Cortex of kidney (tissue), 1 donor: ENCODE results near the gene FGF7.
"Not testable (repeated sequence)": the region's sequence is repeated elsewhere in the genome, so short reads cannot be mapped to it uniquely, and the experiment has no call there.

Source experiments
- DNase-seq: peaks from one replicate; lab custom pipeline; 2025; lab: John Stamatoyannopoulos, UW

FGF7 gene

DNA sequence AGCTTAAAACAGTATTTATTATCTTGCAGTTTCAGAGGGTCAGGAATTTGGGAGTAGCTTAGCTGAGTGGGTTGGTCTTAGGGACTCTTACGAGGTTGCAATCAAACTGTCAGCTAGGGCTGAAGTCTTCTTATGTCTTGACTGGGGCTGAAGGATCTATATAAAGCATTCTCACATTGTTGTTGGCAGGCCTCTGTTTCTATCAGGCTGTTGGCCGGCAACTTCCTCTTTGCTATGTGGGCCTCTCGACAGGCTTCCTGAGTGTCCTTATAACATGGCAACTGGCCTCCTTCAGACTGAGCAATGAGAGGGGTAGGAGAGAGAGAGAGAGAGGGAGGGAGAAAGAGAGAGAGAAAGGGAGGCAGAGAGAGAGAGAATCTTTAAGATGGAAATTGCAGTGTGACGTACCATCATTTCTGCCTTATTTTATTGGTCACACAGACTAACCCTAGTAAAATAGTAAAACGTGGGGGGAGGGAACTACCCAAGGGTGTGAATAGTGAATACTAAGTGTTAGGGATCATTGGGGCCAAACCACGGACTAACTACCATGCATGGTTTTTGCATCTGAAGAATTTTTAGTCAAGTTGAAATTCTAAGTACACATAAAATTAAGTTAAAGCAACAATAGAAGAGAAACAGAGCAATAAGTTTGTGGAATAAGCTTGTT is 16.1 kb downstream of the FGF7 start:
- no peak for DNase-seq

DNA sequence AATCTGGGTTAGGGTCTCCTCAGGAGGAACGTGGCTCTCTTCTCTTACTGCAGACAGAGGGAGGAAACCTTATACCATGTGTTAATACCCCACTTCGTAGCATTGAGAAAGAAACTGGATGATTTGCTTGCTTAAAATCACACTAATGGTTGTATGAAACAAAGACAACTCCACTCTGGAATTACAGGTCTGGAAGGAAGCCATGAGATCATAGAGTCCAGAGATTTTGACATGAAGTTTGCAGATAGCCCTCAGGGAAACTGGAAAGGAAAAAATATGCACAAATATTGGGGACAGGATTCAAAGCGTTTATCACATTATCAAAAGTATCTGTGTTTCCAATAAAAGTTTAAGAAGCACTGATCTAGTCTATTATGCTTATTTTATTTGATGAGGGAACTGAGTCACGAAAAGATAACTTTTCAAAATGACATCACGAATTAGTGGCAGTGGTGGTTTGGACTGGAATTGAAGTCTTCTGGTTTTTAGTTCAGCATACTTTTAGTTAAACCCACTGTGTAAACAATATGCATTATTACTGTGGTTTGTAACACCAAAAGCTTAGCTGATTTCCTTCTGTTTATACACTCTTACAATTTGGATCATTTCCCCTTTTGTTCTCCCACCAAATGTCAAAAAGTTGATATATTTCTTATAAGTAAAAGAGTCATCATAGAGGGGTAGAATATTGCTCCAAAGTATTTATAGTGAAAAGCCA is 16.8 kb downstream of the FGF7 start:
- DNase-seq: no peak

DNA sequence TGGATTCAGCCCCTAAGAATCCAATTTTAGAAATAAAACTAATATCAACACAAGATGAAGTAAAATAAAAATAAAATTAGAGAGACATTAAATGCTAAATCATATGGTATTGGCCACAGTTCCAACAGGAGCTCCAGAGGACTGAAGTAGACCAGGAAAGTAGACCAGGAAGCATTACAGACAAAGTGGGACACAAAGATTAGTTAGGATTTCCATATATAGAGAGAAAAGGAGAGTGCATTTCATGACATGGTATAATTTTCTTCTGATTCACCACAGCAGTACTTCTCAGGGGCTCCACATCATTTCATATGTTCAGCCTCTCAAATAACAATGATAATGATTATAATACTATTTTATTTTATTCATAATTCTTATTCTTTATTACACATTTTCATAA is 18.3 kb downstream of the FGF7 start:
- DNase-seq: no peak

DNA sequence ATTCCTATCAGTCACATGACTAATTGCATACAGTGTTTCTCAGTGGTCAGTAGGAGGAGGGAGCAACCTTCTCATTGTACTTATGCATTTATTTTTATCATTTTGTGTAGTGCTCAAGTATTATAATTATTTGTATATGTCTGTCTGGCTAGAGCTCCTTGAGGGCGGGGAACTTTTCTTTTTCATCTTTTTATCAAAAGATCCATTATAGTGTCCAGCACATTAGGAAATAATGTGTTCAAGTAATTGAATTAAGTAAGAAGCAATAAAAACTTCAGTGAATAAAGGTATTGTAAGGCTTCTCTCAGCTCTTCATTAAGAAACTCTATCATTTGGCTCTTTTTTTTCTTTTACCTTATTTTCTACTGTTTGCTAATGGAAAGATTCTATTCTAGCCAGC is 18.8 kb downstream of the FGF7 start:
- DNase-seq: no peak

DNA sequence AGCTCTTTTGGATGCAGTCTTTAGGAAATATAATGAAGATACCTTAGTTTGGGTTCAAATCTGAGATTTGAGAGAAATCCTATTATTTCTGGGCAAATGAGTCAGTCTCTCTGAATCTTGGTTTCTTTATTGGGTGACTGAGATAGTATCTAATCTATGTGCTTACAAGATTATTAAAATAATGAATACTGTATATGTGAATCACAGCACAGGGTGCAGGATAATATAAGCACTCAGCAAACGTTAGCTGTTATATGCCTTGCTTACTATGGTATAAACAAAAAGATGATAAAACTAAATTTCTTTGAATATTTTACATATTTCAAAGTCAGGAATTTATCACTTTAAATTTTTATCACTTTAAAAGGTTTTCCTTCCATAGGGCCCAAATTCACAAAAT is 29.6 kb downstream of the FGF7 start:
- DNase-seq: no peak

DNA sequence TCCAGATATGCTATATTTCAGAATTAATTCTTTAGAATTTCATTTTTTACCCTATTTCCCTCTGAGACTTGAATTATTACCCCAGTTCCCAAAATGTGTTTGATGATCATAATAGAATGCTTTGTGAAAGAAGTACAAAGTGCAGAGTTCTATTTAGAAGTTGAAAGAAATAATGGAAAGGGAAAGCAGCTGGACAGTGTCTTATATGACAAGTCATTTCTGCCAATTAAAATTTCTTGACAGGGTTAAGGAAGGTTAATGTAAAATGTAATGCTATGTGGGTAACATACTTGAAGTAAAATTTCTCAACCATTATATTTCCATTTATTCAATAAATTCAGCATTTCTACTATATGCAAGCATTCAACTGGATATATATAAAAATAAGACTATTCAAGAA is 33.1 kb downstream of the FGF7 start:
- no peak for DNase-seq

DNA sequence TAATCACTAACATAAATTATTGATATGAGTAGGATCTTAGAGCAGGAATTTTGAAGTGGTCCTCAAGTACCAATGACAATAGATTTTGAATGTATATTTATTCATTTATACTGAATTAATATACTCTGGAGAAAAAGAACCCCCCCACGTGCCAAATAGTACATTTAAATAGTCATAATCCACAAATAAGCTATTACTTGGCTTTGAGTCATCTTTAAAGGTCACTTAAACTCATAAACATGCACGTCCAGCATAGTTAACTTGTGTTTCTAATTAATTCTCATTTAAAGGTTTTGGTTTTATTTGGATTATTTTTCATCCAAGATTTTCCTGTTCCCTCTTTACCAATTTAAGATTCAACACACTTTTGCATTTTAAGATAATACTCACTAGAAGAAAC is 35.1 kb downstream of the FGF7 start:
- DNase-seq: no peak

DNA sequence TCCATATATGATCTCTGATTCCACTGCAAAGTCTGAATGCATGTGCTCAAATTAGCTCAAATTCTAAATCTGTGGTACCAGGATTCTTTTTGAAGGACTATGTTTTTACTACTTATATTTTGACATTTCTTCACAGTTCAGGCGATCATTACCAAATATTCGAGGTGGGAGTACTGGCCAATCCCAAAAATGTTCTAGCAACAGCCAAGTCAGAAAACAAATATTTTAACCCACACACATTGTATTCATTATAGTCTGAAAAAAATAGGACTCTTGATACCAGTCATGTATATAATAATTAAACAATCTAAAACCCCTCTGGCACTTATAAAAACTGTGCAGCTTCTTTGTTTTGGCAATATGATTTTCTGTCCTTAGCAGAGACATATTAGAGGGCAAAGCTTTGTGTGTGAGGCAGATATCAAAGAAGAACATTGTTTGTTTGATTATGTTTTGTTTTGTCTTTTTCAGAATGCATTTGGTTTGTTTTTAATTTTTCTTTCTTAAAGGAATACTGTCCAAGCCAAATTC is 37.4 kb downstream of the FGF7 start:
- DNase-seq: no peak

DNA sequence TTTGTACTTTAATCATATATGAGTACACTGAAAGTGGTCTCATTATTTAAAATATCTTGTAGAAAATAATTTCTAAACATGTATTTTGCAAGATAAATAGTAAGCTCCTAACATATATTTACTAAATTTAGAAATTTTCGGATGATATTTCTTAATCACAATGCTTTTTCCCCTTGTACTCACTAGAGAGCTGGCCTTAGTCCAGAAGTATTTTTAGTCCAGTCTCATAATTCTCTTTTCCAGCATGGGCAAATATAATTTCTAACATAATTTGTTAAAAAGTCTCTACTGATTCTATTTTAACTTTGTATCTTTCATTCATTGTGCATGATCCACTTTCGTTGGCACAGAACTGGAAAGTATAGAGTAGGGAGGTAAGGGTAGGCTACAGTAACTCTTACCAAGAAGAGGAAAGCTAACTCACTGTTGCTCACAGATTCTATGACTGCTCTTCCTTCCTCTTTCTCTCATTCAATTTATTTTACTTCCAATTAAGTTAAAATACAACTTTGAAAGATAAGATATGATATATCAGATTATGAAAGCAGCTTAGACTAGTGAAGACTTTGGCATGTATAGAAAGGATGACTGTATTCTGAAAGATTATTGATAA is 39.3 kb downstream of the FGF7 start:
- DNase-seq: no peak

DNA sequence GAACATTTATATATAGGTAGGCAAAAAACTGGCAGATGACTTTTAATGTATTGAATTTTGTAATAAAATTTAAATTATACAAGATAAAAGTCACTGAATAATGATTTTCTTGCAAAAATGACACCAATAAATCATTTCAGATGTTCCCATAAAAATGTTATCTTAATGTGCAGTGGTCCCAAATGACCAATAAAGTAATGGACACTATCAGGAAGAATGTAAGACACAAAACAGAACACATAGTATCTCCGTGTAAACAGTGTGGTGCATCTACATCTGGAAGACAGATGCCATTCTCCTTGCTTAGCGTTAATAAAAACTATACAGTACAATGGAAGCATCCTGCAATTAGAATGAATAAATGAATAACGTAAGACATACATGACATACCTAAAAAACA is 41.5 kb downstream of the FGF7 start:
- DNase-seq: no peak

DNA sequence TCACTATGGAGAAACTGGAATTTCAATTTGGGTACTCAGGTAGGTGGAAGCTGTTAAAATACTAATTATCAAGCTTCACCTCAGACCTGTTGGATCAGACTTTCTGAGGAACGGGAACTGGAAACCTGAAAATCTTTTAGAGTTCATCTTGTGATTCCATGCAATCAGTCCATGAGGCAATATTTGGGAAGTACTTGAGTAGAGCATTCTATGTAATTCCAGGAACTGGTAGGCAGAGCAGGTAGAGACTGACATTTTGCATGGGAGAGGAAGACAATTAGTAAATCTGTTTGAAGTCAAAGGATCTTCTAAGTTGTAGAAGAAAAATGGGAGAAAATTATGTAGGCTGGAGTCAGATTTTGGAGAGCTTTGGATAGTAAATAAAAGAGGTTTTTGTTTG is 43.1 kb downstream of the FGF7 start:
- no peak for DNase-seq

DNA sequence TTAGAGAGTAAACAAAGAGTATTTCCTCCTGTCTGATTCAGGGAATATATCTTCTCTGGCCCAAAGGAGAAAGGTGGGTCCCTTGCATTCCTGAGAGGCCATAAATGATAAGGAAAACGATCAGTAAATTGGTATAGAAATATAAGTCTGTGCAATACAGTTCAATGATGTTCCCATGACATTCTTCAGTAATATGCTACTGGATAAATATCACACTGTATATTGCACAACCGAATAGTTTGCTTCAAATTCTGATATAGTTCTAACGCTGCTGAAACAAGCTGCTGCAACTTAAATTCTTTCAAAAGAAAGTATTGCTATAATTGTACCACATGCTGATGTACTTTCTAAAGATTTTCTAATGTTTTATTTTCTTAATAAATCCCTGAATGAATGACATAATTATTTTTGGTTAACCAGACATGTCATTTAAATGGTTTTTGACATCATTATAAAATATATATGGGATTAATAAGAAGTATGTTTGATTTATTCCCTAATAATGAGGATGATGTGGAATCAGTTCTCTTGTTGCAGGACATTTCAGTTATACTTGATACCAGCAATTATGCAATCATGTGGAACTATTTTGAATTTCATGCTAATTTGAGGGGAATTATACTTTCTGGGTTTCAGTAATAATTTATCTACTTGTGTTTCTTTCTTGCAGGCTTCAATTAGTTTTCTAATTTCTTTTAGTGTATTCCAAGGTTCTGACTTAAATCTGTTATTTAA is 44.9 kb downstream of the FGF7 start:
- no peak for DNase-seq

DNA sequence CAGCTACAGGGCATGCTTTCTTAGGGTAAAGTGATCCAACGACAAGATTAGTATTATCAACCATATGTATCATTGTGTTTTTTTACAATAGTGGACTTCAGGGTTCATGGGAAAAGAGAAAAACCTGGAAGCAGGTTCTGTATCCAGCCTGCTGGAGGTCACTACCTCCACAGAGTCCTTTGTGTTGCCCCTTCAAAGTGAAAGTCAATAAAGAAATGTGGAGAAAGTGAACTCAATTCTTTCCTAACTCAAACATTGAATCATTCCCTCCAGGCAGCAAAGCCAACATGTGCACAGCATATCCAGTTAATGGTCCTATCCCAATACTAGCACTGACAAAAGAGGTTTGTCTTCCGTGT is 45.4 kb downstream of the FGF7 start:
- DNase-seq: no peak

DNA sequence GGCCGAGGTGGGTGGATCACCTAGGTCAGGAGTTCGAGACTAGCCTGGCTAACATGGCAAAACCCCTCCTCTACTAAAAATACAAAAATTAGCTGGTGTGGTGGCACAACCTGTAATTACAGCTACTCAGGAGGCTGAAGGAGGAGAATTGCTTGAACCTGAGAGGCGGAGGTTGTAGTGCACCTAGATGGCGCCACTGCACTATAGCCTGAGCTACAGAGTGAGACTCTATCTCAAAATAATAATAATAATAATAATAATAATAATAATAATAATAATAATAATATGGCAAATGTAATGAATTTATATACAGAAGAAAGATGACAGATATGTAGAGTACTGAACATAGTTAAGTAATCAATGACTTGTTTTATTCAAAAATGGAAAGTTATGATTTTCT is 48.2 kb downstream of the FGF7 start:
- not testable (repeated sequence) for DNase-seq

DNA sequence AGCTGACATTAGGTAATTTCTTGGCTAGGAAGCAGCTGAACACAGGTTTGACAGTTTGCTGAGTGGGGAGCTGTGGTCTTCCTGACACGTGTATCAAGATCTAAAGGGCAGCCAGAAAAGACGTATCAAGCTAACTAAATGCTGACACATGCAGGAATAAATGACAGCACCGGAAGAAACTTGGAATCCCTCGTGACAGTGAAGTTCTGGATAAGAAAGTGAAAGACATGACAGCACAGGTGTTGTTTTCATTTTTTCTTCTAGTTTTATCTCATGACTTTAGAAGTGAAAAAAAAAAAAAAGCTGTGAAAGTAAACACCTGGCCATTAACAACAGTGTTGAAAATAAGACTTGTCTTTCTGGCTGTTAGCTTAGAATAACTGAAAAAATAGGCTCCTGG is 48.7 kb downstream of the FGF7 start:
- no peak for DNase-seq

DNA sequence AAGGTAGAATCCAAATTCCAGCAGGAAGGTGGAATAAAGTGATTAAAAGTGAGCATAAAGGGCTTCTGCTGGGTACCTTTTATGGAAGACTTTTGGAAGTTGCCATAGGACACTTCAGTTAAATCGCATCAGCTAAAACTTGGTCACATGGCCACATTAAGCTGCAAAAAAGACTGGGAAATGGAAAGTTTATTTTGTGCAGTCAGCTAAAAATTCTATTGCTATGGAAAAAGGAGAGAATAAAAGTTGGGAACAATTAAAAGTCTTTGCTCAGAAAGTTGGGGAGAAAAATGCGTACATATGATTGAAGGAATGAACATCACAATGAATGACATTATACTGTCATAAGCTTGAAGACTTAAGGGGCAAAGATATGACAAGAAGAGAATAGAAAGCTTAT is 49.3 kb downstream of the FGF7 start:
- no peak for DNase-seq

DNA sequence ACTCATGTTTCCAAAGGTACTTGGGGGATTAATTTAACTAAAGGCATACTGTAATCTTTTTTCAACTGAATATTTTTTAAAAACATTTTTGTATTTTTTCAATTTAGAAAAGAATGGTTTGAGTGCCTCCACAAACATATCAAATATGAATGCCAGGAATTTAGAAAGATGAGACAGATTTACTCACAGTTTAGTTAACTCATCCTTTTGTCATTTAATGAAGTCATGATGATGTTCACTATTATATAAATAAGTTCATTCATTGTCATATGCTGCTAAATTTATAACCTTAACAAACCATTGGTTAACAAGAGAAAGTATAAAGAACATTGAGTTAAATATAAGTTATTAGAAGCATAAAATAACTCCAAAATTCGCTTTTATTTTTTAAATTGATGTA is 50.0 kb downstream of the FGF7 start:
- no peak for DNase-seq

DNA sequence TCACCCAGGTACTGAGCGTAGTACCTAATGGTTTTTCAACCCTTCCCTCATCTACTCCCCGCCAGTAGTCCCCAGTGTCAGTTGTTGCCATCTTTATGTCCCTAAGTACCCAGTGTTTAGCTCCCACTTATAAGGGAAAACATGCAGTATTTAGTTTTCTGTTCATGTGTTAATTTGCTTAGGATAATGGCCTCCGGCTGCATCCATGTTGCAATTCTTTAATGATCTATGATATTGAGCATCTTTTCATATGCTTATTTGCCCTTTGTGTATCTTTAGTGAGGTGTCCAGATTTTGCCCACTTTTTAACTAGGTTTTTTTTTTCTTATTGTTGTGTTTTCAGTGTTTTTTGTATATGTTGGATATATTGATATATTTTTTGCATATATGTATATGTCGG is 55.0 kb downstream of the FGF7 start:
- DNase-seq: not testable (repeated sequence)

DNA sequence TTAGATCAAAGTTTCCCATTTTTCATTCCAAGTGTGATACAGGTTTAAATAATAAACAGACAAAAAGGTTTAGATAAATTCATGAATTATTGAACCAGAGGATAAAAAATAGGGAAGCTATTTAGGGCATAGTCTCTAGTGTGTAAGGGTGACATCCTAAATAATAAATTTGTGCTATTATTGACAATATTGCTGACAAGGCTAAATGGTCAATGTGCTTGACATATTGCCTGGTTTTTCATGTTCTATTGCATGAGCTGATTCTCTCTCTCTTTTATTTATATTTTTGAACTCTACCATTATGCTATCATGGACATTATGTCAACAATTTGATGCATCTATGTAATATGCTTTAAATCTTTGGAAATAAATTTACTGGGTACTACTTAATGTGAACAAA is 55.9 kb downstream of the FGF7 start:
- not testable (repeated sequence) for DNase-seq

DNA sequence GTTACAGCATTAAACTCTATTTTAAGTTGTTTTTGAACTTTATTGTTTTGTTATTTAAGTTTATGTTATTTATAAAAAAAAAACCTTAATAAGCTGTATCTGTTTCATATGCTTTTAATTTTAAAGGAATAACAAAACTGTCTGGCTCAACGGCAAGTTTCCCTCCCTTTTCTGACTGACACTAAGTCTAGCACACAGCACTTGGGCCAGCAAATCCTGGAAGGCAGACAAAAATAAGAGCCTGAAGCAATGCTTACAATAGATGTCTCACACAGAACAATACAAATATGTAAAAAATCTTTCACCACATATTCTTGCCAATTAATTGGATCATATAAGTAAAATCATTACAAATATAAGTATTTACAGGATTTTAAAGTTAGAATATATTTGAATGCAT is 62.4 kb downstream of the FGF7 start:
- not testable (repeated sequence) for DNase-seq

DNA sequence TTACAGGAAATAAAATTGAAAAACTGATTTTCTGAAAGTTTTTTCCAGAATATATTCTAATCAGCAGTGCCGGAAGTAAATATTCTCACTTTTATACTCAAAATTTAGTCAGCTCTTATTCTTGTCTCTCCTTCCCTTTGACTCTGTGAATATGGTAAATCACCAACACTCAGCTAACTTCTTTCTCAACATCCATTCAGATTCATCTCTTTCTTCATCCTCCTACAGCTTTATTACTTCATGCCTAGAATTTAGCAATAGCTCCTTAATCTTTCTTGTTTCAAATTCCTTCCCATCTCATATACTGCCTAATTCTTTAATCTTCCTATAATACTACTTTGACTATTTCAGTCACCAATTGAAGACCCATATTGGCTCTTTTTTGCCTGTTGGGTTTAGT is 67.9 kb downstream of the FGF7 start:
- DNase-seq: no peak

DNA sequence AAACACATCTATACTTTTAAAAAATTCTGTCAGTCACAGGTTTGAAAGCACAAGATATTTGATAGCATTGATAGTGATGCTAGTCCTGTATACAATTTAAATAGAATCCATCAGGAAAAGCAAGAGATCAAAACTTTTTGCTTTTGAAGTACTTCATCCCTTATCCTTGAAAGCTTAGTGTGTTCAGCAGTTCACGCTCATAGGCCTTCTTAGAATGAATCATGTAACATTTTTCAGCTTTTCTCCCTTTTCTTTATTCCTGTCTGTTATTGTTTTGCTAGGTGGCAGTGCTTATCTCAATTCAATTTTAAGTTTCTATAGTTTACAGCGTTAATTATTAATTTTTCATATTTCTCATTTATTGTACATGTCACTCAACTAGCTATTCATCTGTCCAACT is 69.1 kb downstream of the FGF7 start:
- DNase-seq: no peak

DNA sequence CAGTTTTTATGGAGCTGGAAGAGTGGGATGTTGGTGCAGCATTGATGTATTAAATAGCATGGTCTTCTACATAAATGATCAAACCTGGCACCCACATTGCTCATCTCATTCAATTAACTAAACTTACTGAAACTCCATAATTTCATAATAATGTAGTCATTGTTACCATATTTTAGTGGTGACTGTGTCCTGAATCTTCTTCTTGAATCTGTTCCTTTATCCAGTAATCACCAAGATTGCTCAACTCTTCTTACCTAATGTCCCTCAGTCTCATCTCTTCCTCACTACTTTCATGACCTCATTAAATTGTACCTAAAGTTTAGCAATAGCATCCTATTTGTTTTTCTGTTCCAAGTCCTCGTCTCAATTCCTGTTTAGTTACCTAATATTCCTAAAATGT is 69.8 kb downstream of the FGF7 start:
- DNase-seq: no peak
